ENCODE results near the gene LCE5A.
"Not testable (repeated sequence)": the region's sequence is repeated elsewhere in the genome, so short reads cannot be mapped to it uniquely, and the experiment has no call there.

Gene LCE5A

DNA sequence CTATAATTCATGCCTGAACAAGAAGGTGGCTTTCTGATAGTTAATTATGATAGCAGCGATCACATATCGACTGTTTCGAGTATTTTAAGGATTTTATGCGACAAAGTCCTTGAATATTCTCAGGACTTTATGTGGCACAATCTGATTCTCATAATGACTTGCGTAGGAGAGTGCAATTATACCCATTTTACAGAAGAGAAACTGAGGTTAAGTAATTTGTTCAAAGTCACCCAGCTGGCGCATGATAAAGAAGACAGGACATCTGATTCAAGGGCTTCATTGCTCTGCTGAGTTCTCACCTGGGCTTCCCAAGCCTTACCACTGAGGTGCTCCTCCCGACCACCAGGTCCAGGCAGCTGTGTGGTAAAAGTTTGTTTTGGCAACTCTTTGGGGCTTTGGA, 5.5 kb downstream of the LCE5A start:
- DNase-seq (ENCODE audit: low spot score), result no peak

GRCh38 chr1:152517237-152517811, 6.7 kb downstream of the LCE5A start:
- no peak for DNase-seq (ENCODE audit: low spot score)

DNA sequence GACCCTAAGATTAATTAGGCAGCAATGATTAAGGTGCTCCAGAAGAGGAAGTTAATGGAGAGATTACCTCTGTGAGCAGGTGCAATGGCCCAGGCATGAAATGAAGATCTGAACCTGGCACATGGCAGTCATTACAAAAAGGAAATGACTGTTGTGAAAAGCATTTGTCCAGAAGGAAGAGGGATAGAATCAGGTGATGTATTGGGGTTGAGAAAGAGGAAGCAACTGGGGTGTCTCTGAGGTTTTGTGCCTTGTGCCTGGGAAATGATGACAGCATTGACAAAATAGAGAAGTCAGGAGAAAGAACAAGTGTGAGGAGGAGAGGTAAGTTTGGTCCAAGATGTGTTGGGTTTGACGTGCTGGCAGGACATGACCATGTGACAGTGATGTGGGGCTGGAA, 9.2 kb downstream of the LCE5A start:
- no peak for DNase-seq (ENCODE audit: low spot score)

DNA sequence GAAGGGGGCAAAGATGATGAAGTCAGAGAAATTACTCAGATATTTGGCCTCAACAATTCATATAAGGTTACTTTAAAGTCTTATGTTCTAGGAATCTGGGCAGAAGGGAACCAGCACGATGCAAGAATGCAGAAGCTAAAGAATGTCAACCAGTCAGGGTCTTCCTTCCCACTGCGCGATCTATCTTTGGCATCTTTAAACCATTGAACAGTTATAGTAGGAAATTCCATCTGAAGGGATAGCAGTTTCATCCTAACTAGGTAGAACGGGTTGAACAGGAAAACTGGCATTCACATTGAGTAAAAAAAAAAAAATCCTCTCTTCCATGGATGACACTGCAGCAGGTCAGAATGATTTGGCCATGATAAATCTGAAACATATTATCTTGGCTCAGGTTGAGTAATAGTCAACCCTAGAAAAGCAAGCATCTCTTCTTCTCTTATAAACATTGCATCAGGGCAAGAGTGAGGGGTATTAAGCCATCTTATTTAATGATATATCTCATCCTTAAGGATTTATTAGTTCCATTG, 10.0 kb downstream of the LCE5A start:
- DNase-seq (ENCODE audit: low spot score), result no peak

GRCh38 chr1:152525080-152525641, 14.6 kb downstream of the LCE5A start:
- DNase-seq (ENCODE audit: low spot score), result no peak

DNA sequence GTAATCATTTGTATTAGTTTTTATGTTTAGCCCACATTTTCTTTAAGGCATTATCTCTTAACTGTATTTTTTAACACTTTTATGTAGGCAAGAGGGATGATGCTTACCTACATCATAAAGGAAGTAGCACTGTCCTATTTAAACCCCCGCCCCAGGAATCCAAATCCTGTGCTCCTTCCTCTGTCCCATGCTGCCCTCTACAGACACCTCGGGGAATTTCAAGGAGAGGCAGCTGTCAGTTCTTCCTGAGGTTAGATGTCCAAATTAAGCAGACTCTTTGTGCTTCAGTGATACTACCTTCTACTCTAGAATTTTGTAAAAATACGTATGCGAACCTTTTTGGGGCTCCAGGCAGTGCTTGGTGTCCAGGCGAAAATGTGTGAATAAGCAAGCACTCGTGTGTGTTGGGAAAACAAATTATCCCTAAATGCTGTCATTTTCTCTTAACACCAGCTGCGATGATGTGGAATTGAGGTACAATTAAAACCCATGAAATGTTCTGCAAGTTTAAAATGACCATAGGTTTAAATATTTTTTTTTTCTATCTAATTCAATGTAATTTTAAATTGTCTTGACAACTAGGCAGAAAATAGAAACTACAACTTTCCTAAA, 22.8 kb downstream of the LCE5A start:
- no peak for DNase-seq (ENCODE audit: low spot score)

DNA sequence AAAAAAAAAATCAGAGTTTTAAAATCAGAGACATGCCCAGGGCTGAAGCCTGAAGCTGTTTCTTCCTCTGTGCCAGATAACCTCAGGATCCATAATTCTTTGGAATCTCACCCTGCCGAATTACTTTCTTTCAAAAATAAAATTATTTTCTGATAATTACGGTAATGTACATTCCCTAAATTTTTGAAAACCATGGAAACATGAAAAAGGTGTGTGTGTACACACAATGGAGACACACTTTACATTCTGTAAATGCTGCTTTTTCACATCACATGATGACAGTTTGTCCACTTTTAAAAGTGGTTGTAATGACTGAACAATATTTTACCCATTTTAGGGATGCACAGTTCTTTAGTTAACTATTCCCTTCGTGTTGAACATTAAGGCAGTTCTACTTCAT, 25.2 kb downstream of the LCE5A start:
- no peak for DNase-seq (ENCODE audit: low spot score)

DNA sequence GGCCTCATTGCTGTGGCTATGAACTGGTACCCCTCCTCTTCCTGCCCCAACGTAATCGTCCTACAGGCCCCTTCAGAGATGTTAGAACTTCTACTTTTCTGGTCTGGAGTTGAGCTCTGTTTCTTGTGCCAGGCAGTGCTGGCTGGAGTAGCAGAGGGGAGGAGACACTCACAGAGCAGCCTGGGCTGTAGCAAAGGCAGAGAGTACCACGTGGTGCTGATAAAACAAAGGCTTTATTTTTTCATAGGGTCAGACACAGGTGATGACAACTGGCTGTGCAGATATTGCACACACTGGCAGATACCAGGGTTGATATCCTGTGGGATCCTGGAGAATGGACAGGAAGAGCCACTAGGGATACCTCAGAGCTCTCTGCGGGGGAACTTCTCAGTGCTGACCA, 26.9 kb downstream of the LCE5A start:
- DNase-seq (ENCODE audit: low spot score), result no peak

- no peak for DNase-seq (ENCODE audit: low spot score)
Observed at GRCh38 chr1:152539901-152540300, 29.3 kb downstream of the LCE5A start.

- DNase-seq (ENCODE audit: low spot score), result no peak
Observed at GRCh38 chr1:152543820-152544219, 33.2 kb downstream of the LCE5A start.

GRCh38 chr1:152546704-152547103, 36.1 kb downstream of the LCE5A start:
- no peak for DNase-seq (ENCODE audit: low spot score)

GRCh38 chr1:152548358-152548757, 37.8 kb downstream of the LCE5A start:
- not testable (repeated sequence) for DNase-seq (ENCODE audit: low spot score)

Data from HuH-7.5 (cell line).